Measurements from ENCODE around the gene RPS6KA2.

DNA sequence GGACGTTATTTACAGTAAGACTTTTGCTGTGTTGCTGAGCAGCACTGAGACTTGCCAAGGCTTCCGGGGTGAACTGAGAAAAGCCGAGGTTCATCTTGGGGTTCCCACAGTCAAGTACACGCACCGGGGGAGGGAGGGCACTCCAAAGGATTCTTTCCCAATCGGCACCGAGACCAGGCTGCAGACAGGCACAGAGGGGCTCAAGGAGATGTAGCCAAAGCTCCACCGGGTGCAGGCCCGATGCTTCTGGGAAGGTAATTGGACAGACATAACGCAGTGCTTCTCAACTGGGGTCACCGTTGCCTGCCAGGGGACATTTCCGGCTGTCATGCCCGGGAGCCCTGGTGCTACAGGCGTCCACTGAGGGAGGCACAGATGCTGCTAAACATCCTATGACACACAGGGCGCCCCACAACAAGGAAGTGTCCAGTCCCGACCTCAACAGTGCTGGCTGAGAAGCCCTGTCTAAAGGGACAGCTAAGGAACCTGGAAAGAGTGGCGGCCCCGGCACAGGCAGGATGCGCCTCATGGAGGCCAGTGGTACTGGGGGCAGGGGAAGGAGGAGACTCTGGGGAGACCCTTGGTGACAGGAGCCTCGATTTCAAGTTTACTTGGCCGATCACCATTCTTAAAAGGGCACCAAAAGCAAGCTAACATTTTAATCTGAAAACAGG, 133.5 kb downstream of the RPS6KA2 start:
- TF ChIP-seq POLR2A (IDR thresholded peaks at IDR 0.05): no peak
- TF ChIP-seq, protein P1, sequence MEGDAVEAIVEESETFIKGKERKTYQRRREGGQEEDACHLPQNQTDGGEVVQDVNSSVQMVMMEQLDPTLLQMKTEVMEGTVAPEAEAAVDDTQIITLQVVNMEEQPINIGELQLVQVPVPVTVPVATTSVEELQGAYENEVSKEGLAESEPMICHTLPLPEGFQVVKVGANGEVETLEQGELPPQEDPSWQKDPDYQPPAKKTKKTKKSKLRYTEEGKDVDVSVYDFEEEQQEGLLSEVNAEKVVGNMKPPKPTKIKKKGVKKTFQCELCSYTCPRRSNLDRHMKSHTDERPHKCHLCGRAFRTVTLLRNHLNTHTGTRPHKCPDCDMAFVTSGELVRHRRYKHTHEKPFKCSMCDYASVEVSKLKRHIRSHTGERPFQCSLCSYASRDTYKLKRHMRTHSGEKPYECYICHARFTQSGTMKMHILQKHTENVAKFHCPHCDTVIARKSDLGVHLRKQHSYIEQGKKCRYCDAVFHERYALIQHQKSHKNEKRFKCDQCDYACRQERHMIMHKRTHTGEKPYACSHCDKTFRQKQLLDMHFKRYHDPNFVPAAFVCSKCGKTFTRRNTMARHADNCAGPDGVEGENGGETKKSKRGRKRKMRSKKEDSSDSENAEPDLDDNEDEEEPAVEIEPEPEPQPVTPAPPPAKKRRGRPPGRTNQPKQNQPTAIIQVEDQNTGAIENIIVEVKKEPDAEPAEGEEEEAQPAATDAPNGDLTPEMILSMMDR (IDR thresholded peaks at IDR 0.05): no peak
